SJCRH30 (cell line): ENCODE measurements around the gene RHPN2. TPM values are rescaled to one million over a fixed set of nuclear protein-coding genes. Genes with fewer than 3 reads are reported as not detected.
A peak's percentile ranks its signal among the peaks of the same experiment; 100 is the strongest.
"Not testable (repeated sequence)": the region's sequence is repeated elsewhere in the genome, so short reads cannot be mapped to it uniquely, and the experiment has no call there.

Experiments
- DNase-seq, 2 experiments: peaks; one replicate each; pipeline ENCODE4 v3.0.0-alpha.2; 2015 to 2020
- H3K27ac ChIP-seq: fragments of 250-450 bp; sonication (Bioruptor Pico); 2 replicates; pipeline ENCODE4 v1.5.1; 2020; ENCODE audit warnings: mild to moderate bottlenecking, moderate library complexity
- H3K27me3 ChIP-seq: fragments of 250-450 bp; sonication (Bioruptor Pico); 2 replicates; pipeline ENCODE4 v1.5.1; 2020; ENCODE audit warnings: mild to moderate bottlenecking, moderate library complexity
- H3K36me3 ChIP-seq: fragments of 250-450 bp; sonication (Bioruptor Pico); 2 replicates; pipeline ENCODE4 v1.5.1; 2020; ENCODE audit warnings: mild to moderate bottlenecking, moderate library complexity
- H3K4me1 ChIP-seq: fragments of 250-450 bp; sonication (Bioruptor Pico); 2 replicates; pipeline ENCODE4 v1.5.1; 2020; ENCODE audit warnings: mild to moderate bottlenecking, moderate library complexity
- H3K4me3 ChIP-seq: fragments of 250-450 bp; sonication (Bioruptor Pico); 2 replicates; pipeline ENCODE4 v1.5.1; 2020; ENCODE audit warnings: mild to moderate bottlenecking, moderate library complexity
- H3K9me3 ChIP-seq: fragments of 250-450 bp; sonication (Bioruptor Pico); replicated peaks from 2 replicates; pipeline ENCODE4 v1.5.1; 2020; ENCODE audit warnings: mild to moderate bottlenecking, moderate library complexity
- total RNA-seq: library from RNA; depleted of rRNA; stranded (reverse); fragments of >200 nt; shearing (Covaris generic); gene quantifications from 2 replicates; pipeline ENCODE4 v1.2.3, GENCODE V29; 2014

The RHPN2 gene
- total RNA-seq, 1 experiment from 2014 or later, result 12.6 TPM

DNA sequence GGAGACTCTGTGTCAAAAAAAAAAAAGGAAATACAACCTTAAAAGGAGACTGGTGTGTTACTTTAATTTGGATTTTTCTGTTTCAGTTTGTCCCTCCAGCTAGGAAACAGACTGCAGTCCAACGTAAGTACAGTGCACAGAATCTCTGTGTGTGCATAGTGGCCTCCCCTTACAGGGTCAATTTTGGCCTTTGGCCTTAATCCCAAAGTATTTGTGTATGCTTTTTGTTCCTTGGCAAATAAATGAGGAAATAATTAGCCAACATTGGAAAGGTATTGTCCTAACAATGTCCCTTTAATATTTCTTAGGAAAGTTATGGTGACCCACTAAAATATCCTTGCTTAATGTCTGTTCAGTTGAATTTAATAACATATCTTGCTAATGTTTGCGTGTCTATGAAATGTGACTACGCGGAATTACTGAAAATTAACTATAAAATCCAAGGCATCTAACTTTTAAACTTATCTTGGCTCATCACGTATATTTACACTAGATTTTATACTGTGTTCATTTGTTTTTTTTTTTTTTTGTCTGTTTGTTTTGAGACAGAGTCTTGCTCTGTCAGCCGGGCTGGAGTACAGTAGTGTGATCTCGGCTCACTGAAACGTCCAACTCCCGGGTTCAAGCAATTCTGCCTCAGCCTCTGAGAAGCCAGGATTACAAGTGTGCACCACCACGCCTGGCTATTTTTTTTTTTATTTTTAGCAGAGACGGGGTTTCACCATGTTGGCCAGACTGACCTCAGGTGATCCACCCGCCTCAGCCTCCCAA, 39.0 kb downstream of the RHPN2 start:
- H3K4me3 ChIP-seq, H3K27ac ChIP-seq, H3K36me3 ChIP-seq, DNase-seq, H3K4me1 ChIP-seq, H3K27me3 ChIP-seq, H3K9me3 ChIP-seq: not testable (repeated sequence)

DNA sequence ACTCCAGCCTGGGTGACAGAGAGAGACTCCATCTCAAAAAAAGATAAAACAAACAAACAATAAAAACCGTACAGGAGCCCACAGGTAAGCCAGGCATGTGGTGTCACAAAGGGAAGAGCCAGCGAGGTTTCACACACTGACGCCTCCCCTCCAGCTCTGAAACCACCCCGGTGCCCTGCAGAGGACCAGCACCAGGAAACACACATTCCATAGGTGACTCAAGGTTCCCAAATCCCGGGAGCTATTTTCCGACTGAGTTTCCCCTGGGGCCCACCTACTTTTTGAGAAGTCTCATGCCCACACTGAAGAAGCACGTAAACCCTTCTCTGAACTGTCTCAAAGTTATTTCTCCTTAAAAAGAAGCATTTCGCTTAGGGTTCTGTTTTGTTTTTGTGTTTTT, 40.3 kb downstream of the RHPN2 start:
- Histone ChIP-seq H3K4me3 (no peak overlapping the region), H3K27ac (no peak overlapping the region), H3K27me3 (no peaks in the 10 kb centered on the region), H3K36me3 (no peaks in the 10 kb centered on the region), H3K4me1 (no peaks in the 10 kb centered on the region), H3K9me3 (peaks cover 7% of the 10 kb centered on the region)
- no peak for DNase-seq

DNA sequence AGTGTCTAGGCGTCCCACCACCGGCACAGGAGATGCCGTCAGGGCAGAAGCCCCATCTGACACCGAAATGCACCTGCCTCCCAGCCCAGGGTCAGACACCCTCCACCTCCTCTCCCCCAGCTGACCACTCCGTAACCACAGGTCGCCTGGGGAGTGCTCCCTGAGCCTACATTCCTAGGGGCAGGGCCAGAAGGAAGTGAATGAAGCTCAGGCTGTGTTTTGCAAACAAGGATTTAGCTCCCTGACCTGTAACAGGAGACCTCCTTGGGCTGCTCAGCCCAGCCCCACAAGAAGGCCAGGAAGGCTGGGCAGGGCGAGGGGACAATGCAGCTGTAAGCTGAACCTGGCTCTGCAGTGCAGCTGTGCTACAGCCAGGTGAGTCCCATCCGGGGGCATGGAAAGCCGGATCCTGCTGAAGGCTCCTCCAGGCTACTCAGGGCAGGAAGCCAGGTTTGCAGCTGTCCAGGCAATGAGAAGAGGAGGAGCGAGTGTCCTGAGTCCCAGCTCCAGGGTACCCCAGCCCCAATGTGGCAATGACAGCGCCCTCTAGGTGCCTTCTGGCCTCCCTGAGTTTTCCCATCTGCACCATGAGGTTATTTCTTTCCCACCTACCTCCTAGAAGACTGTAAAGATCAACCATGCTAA, 42.1 kb downstream of the RHPN2 start:
- peak; percentile 14 to 40 for DNase-seq
- H3K9me3 ChIP-seq, result peaks cover 3% of the 10 kb centered on the region
- H3K4me1 ChIP-seq, result no peaks in the 10 kb centered on the region
- no peak overlapping the region for H3K27ac ChIP-seq
- H3K27me3 ChIP-seq, result no peaks in the 10 kb centered on the region
- H3K36me3 ChIP-seq, result no peaks in the 10 kb centered on the region
- no peak overlapping the region for H3K4me3 ChIP-seq

- H3K9me3 ChIP-seq, H3K36me3 ChIP-seq, H3K4me1 ChIP-seq, H3K27ac ChIP-seq, H3K27me3 ChIP-seq, H3K4me3 ChIP-seq, DNase-seq: not testable (repeated sequence)
Measured at GRCh38 chr19:33010891-33011290, 53.8 kb downstream of the RHPN2 start.

- Histone ChIP-seq H3K27ac (no peak overlapping the region), H3K4me3 (no peak overlapping the region), H3K27me3 (no peaks in the 10 kb centered on the region), H3K9me3 (no peaks in the 10 kb centered on the region), H3K4me1 (no peaks in the 10 kb centered on the region), H3K36me3 (no peaks in the 10 kb centered on the region)
- no peak for DNase-seq
Measured at GRCh38 chr19:33008738-33009137, 56.0 kb downstream of the RHPN2 start.

DNA sequence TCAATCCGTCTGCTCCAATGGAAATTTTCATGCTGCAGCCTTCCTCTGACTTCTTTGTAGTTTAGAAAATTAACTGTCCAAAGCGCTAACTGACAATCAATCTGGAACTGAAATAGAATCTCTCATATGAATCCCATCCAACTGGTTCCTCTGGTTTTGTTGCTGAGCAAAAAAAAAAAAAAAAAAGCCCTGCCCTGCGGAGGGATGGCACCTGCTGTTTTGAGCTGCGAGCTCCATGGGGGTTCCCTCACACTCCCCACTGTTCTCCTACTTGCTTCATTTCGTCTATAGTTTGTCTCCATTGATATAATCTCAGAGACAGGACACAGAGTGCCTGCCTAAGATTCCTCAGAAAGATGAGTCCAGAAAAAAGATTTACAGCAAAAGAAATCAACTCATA, 59.2 kb downstream of the RHPN2 start:
- Histone ChIP-seq H3K4me3 (no peak overlapping the region), H3K9me3 (no peaks in the 10 kb centered on the region), H3K4me1 (no peaks in the 10 kb centered on the region), H3K27me3 (no peaks in the 10 kb centered on the region), H3K36me3 (no peaks in the 10 kb centered on the region), H3K27ac (no peak overlapping the region)
- DNase-seq, result no peak

- H3K4me3 ChIP-seq, H3K36me3 ChIP-seq, H3K27me3 ChIP-seq, DNase-seq, H3K27ac ChIP-seq, H3K4me1 ChIP-seq, H3K9me3 ChIP-seq: not testable (repeated sequence)
Measured at GRCh38 chr19:33003424-33004024, 61.2 kb downstream of the RHPN2 start.

GRCh38 chr19:33002126-33002865, 62.4 kb downstream of the RHPN2 start:
- not testable (repeated sequence) for H3K4me1 ChIP-seq, H3K27me3 ChIP-seq, H3K36me3 ChIP-seq, H3K4me3 ChIP-seq, H3K27ac ChIP-seq, H3K9me3 ChIP-seq
- peak; percentile 14 to 24 for DNase-seq

DNA sequence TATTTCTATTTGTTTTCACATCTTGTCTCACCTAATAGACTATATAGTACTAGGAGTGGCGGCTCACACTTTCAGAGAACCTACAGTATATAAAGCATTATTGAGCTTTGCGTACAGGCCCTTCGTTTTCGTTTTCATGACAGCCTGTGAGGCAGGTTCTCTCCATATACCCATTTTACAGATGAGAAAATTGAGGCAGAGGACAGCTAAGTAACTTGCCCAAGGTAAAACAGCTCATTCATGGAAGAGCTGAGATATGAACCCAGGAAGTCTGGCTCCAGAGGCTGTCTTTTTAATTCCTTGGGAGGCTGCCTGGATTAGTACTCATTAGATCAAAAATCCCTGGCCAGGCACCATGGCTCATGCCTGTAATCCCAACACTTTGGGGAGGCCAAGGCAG, 63.8 kb downstream of the RHPN2 start:
- Histone ChIP-seq H3K4me3 (no peak overlapping the region), H3K9me3 (no peaks in the 10 kb centered on the region), H3K4me1 (no peaks in the 10 kb centered on the region), H3K27me3 (no peaks in the 10 kb centered on the region), H3K36me3 (no peaks in the 10 kb centered on the region), H3K27ac (no peak overlapping the region)
- DNase-seq, result no peak

DNA sequence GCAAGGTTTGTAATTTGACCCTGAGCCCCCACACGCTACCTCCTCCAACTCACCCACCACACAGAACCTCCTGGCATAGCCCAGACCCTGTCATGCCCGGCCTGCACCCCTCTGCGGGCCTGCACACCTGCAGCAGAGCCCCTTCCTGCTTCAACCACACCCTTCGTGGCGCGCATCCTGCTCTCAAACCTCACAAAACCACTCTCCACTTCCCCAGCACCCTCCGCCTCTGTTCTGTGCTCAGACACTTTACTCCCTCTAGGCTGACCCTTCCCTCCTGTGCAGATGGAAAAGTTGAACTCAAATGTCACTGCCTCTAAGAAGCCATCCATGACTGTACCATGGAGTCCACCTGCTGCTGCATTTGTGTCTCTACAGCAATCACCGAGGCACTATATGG, 64.2 kb downstream of the RHPN2 start:
- no peak overlapping the region for H3K4me3 ChIP-seq
- no peak overlapping the region for H3K27ac ChIP-seq
- no peaks in the 10 kb centered on the region for H3K36me3 ChIP-seq
- no peaks in the 10 kb centered on the region for H3K9me3 ChIP-seq
- no peak for DNase-seq
- no peaks in the 10 kb centered on the region for H3K4me1 ChIP-seq
- no peaks in the 10 kb centered on the region for H3K27me3 ChIP-seq

DNA sequence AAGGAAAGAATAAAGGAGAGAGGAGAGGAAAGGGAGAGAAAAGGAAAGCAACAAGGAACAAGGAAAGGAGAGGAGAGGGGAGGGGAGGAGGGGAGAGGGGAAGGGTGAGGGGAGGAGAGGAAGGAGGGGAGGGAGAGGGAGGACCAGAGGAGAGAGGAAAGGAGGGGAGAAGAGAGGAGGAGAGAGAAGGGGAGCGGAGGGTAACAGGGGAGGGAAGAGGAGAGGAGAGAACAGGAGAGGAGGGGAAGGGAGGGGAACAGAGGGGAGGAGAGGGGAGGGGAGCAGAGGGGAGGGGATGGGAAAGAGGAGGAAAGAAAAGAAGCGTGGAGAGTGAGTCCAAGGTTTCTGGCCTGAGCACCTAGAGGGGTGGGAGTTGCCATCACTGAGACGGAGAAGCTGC, 66.0 kb downstream of the RHPN2 start:
- H3K36me3 ChIP-seq, result no peaks in the 10 kb centered on the region
- no peak overlapping the region for H3K4me3 ChIP-seq
- H3K9me3 ChIP-seq, result no peaks in the 10 kb centered on the region
- no peaks in the 10 kb centered on the region for H3K4me1 ChIP-seq
- H3K27ac ChIP-seq, result no peak overlapping the region
- no peaks in the 10 kb centered on the region for H3K27me3 ChIP-seq
- DNase-seq, result no peak

GRCh38 chr19:32997716-32998355, 66.9 kb downstream of the RHPN2 start:
- Histone ChIP-seq H3K4me1 (no peaks in the 10 kb centered on the region), H3K36me3 (no peaks in the 10 kb centered on the region), H3K27me3 (no peaks in the 10 kb centered on the region), H3K9me3 (no peaks in the 10 kb centered on the region), H3K27ac (no peak overlapping the region), H3K4me3 (no peak overlapping the region)
- no peak for DNase-seq

DNA sequence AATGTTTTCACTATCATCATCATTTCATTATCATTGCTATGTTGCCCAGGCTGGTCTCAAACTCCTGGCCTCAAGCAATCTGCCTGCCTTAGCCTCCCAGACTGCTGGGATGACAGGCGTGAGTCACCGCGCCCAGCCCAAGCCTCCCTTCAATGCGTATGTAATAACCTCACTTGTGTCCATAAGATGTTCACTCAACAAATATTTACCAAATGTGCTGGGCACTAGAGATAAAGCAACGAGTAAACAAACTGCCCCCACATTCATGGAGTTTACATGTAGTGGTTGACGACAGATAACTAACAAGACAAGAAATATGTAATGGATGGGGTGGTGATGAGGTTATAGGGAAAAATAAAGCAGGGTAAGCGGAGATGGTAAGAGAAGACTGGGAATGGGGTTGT, 67.6 kb downstream of the RHPN2 start:
- not testable (repeated sequence) for H3K36me3 ChIP-seq, DNase-seq, H3K27me3 ChIP-seq, H3K4me1 ChIP-seq, H3K4me3 ChIP-seq, H3K27ac ChIP-seq, H3K9me3 ChIP-seq

GRCh38 chr19:32995966-32996365, 68.7 kb downstream of the RHPN2 start:
- H3K27ac ChIP-seq, H3K9me3 ChIP-seq, H3K27me3 ChIP-seq, H3K4me1 ChIP-seq, H3K36me3 ChIP-seq, H3K4me3 ChIP-seq, DNase-seq: not testable (repeated sequence)

DNA sequence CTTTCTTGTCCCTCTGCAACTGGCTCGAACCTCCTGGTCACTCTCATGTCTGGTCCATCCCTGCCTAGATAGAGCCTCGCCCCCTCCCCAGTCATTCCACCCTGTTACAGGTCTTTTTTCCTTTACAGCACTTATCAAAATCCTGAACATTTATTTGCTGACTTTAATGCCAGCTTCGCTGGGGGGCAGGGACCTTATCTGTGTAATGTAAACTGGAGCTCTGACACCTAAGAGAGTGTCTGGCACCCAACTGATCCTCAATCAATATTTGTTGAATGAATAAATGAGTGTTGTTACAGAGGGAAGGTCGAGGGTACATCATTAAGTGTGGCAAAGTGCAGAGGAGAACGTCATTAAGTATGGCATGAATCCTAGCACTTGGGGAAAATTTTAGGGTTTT, 76.0 kb downstream of the RHPN2 start:
- DNase-seq, result no peak
- no peaks in the 10 kb centered on the region for H3K4me1 ChIP-seq
- no peaks in the 10 kb centered on the region for H3K36me3 ChIP-seq
- no peak overlapping the region for H3K4me3 ChIP-seq
- no peak overlapping the region for H3K27ac ChIP-seq
- no peaks in the 10 kb centered on the region for H3K9me3 ChIP-seq
- no peaks in the 10 kb centered on the region for H3K27me3 ChIP-seq
